HG03558 (cell line): ENCODE measurements around the gene BARX2.

Experiments
- ATAC-seq: cut with Tn5 transposase; IDR thresholded peaks from one replicate; pipeline ENCODE4 v1.9.1; 2021; ENCODE audit warnings: moderate number of reproducible peaks; ENCODE audit not compliant: unreplicated experiment; ENCODE audit errors: extremely low read depth

Gene BARX2

DNA sequence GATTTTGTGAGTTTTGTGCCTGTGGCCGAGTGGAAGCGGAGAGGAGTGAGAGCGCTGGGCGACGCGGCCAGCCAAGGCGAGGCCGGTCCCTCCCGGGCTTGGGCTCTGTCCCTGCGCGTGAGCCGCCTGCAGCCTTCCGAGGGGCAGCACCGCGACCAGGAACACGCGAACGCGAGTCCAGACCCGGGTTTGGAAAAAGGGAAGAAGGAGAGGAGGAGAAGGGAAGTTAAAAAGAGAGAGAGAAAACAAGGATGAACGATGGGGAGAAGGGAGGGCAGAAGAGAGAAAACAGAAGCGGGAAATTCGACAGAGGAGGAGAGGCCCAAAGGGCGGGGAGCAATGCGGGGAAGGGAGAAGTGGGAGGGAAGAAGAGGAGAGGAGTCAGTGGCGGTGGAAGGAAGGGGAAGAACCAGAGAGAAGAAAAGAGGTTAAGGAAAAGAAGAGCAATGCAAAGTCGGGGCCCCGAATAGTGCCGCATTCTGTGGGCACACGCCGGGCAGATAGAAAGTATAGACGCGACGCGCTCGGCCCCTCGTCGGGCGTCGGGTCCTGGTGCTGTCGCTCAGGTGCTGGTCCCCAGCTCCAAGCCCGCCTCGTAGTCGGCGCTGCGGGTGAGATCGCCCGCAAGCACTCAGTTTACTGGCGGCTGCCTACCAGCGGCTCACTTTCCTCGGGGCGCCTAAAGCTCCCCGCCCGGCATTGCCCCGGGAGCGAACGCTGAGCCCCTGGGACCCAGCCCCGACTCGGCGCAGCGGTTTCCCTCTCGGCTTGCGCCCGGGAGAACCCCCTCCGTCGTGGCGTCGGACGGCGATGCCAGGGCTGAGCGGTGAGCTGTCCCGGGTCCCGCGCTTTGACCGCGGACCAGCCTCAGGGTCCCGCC lies 2.8 kb upstream of the BARX2 start:
- ATAC-seq, result no peak

- ATAC-seq, result no peak
These were observed 2.1 kb upstream of the BARX2 start for GRCh38 chr11:129373489-129373953.

- no peak for ATAC-seq
These were observed 1.3 kb upstream of the BARX2 start for GRCh38 chr11:129374081-129374992.

- ATAC-seq, result no peak
These were observed 476 bp upstream of the BARX2 start for GRCh38 chr11:129374993-129375750.

- no peak for ATAC-seq
These were observed 1.2 kb downstream of the BARX2 start for GRCh38 chr11:129376658-129377341.

- no peak for ATAC-seq
These were observed 2.1 kb downstream of the BARX2 start for GRCh38 chr11:129377739-129378138.

DNA sequence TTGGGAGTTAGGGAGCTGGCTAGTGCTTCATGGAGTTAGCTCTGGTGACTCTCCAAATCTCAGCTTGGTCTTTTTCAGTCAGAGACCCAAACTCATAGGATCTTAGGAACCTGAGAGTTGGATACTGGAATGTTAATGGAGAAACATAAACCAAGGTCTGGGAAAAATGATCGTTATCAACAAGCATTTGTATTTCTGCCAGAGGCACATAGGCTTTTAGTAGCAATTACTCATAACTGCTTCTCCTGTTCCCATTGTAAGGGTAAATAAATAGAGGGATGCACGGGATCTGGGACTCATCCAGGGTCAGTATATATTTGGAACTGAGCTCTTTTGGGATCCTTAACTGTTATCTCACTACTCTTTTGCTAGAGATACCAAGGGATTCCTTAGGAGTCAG lies 4.8 kb downstream of the BARX2 start:
- no peak for ATAC-seq

DNA sequence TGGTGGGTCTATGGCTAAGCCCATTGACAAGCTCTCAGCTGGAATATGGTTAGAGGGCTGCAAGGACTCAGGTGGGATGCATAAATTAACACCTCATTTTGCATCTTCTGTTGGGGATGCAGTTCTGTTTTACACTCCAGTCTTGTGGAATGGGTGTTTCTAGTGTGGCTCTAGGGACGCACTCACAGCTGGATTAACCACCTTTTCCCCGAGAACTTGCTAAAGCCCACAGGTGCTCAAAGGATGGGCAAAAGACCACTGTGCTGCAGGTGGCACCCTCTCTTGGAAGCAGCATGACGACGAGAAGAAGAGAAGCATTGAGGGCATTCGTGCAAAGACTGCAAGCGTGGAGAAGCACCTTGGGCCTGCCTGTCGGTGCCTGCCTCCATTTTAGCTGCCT lies 6.9 kb downstream of the BARX2 start:
- ATAC-seq, result no peak

GRCh38 chr11:129383060-129383459 lies 7.4 kb downstream of the BARX2 start:
- ATAC-seq, result no peak

DNA sequence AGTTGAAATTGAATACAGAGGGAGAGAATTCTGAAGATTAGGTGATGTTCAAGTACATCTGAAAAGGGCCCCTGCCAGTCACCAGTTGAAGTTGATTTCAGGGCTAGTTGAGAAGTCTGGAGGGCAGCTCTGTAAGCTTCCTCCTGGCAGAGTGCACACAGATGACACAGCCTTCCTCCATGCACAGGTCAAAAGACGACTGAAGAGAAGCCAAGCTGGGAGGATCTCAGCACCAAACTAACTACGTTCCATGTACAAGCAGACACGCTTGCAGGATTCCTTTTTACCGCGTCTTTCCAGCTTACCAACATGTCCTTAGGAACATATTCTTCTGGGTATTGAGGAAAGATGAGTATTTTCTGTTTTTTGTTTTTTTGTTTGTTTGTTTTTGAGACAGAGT lies 7.9 kb downstream of the BARX2 start:
- ATAC-seq, result no peak

DNA sequence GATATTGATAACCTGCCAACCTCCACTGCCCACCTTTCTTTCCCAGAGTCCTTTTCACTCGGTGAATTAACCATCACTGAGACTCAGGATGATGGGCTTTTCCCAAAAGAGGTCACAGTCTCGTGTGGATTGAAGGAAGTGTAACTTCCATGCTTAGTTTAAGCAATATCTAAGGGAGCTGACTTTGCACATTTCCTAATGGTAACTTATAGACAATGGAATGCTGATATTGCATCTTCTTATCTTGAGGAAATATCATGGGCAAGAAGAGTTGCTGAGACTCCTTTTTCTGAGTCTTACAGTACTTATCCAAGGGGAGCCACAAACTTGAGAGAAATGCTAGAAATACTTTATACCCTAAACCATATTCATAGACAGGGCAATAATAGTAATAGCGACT lies 8.8 kb downstream of the BARX2 start:
- ATAC-seq, result no peak

DNA sequence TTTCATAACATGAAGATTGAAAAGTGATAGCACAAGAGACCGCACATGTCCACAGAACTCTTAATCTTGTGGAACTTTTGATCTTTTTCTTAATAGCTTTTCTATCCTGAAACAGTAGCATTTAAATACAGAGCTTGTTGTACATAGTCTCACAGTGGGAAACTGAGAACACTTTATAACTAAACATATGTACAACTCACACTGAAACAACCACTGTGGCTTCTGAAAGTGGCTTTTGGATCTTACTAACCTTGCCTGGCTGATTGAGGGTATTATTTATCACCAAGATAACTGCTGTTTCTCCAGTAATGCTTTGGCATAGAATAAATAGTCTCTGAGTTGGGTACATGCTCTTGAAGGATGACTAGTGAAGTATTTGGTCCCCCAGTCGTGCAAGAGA lies 10.2 kb downstream of the BARX2 start:
- no peak for ATAC-seq

GRCh38 chr11:129386795-129387397 lies 11.2 kb downstream of the BARX2 start:
- ATAC-seq, result no peak

GRCh38 chr11:129387434-129387833 lies 11.8 kb downstream of the BARX2 start:
- no peak for ATAC-seq

DNA sequence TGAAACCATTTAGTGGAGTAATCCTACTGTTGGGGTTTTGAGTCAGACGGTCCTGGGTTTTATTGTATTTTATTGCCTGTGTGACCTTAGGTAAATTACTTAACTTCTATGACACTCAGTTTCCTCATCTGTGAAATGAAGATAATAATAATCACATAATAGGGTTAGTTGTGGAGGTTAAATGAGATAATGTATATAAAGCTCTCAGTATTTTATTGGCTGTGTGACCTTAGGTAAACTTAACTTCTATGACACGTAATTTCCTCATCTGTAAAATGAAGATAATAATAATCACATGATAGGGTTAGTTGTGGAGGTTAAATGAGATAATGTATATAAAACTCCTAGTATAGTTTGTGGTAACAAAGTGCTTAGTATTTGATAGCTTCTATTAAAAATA lies 13.2 kb downstream of the BARX2 start:
- no peak for ATAC-seq

GRCh38 chr11:129390303-129390821 lies 14.7 kb downstream of the BARX2 start:
- ATAC-seq, result no peak

- no peak for ATAC-seq
These were observed 15.7 kb downstream of the BARX2 start for GRCh38 chr11:129391360-129391759.

DNA sequence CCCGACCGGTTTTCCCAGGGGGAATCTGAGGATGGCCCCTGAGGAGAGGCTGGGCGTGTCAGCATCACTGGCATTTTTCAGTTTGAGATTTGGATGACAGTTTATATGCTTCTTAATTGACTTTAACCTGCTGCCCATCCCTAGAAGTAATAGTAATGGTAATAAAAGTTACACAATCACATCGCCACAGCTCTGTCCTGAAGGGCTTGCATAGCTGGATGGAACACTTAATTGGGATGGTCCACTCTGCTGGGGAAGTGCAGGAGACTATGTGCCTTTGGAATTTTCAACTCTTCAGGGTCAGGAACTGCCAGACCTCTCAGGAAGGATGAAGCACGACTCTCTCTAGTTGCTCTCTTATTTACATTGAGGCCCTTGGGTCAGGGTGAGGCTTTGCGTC lies 16.2 kb downstream of the BARX2 start:
- no peak for ATAC-seq

- no peak for ATAC-seq
These were observed 17.3 kb downstream of the BARX2 start for GRCh38 chr11:129392995-129393394.
